PFSK-1 (cell line): ENCODE data around the gene LAMA1.

Experiments
- FOXP2 ChIP-seq: optimal IDR thresholded peaks from 2 replicates; pipeline ENCODE3; 2011; ENCODE audit warnings: borderline replicate concordance, control low read depth, inconsistent platforms; ENCODE audit not compliant: insufficient read depth; ENCODE audit errors: extremely low read length, extremely low read depth
- POLR2AphosphoS5 ChIP-seq: IDR thresholded peaks from 2 replicates; pipeline ENCODE4 v1.6.1; 2012; ENCODE audit warnings: low read depth, mild to moderate bottlenecking, control low read depth, low read length, moderate library complexity
- SIN3A ChIP-seq: IDR thresholded peaks from 2 replicates; pipeline ENCODE4 v1.6.1; 2012; ENCODE audit warnings: mild to moderate bottlenecking, low read length, moderate library complexity, borderline replicate concordance; ENCODE audit not compliant: insufficient read depth
- TAF1 ChIP-seq: IDR thresholded peaks from 2 replicates; pipeline ENCODE4 v1.6.1; 2012; ENCODE audit warnings: low read length, control low read depth, borderline replicate concordance; ENCODE audit not compliant: insufficient read depth
- TF ChIP-seq, protein P1 (sequence below), 2 experiments: IDR thresholded peaks; 2 replicates each; pipeline versions ENCODE4 v1.6.1 to v1.8.0; 2011 to 2012; ENCODE audit warnings: low read depth in 2 of 2, low read length in 2 of 2, control low read depth in 1 of 2, inconsistent platforms in 1 of 2, mild to moderate bottlenecking in 1 of 2, moderate library complexity in 1 of 2; ENCODE audit not compliant: insufficient read depth in 1 of 2

LAMA1 gene

DNA sequence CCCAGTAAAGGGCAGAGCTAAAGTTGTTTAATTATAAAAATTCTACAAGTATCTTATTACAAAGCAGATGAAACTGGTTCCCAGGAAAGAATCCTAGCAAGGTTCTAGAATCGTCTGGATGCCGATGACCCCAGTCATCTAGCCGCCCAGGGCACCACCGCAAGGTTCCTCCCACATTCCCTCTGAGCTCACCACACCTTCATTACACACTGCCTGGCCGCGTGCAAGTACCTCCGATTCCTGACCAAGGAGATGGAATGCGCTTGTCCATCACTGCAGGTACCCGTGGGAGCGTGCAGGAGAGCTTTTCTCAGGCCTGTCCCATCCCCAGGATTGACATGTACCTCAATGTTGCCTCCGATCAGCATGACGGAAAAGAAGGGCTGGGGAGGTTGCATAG, 158.5 kb downstream of the LAMA1 start:
- TF ChIP-seq POLR2AphosphoS5 (no peak), FOXP2 (no peak), SIN3A (no peak), TAF1 (no peak)
- TF ChIP-seq, protein P1, sequence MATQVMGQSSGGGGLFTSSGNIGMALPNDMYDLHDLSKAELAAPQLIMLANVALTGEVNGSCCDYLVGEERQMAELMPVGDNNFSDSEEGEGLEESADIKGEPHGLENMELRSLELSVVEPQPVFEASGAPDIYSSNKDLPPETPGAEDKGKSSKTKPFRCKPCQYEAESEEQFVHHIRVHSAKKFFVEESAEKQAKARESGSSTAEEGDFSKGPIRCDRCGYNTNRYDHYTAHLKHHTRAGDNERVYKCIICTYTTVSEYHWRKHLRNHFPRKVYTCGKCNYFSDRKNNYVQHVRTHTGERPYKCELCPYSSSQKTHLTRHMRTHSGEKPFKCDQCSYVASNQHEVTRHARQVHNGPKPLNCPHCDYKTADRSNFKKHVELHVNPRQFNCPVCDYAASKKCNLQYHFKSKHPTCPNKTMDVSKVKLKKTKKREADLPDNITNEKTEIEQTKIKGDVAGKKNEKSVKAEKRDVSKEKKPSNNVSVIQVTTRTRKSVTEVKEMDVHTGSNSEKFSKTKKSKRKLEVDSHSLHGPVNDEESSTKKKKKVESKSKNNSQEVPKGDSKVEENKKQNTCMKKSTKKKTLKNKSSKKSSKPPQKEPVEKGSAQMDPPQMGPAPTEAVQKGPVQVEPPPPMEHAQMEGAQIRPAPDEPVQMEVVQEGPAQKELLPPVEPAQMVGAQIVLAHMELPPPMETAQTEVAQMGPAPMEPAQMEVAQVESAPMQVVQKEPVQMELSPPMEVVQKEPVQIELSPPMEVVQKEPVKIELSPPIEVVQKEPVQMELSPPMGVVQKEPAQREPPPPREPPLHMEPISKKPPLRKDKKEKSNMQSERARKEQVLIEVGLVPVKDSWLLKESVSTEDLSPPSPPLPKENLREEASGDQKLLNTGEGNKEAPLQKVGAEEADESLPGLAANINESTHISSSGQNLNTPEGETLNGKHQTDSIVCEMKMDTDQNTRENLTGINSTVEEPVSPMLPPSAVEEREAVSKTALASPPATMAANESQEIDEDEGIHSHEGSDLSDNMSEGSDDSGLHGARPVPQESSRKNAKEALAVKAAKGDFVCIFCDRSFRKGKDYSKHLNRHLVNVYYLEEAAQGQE (IDR thresholded peaks at IDR 0.05; ENCODE audit: insufficient read depth in 1 of 2, low read depth in 2 of 2, low read length in 2 of 2), result no peak

DNA sequence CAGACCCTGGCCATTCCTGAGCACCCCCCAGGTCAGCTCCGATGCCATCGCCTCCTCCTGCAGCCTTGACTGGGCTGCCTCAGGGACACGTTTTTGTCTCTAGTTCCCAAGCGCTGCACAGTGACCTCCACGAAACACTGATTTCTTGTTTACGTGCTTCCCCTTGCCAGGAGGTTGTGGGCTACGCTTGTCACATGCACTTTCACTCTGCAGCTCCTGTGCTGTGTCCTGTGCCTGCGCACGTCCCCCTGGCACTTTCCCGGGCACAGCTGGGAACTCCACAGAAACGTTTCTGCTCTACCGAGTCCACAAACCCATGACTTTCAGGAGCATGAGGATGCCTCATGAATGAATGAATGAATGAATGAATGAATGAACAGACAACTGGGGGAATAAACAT, 160.6 kb downstream of the LAMA1 start:
- TF ChIP-seq TAF1 (no peak), POLR2AphosphoS5 (no peak), FOXP2 (no peak)
- TF ChIP-seq, protein P1 (IDR thresholded peaks at IDR 0.05; ENCODE audit: insufficient read depth in 1 of 2, low read depth in 2 of 2, low read length in 2 of 2), result no peak

DNA sequence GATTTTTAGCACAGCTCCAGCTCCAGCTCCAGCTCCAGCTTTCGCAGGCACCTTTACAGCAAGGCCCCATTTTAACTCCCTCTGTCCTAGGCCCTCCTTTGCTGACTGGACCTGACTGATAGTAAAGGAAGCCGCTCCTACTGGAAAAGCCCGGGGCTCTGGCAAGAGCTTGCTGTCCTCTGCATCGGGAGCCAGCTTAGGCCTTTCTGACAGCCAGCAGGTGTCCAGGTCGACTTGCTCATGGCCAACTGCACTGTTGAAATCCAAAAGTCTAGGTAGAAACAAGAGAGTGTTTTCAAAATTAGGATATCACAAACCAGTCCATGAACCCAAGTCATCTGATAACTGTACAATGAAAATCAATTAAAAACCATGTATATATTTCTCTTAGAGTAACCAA, 161.1 kb downstream of the LAMA1 start:
- TF ChIP-seq TAF1, result no peak
- TF ChIP-seq, protein P1 (IDR thresholded peaks at IDR 0.05; ENCODE audit: insufficient read depth in 1 of 2, low read depth in 2 of 2, low read length in 2 of 2), result no peak
- TF ChIP-seq FOXP2, result no peak
- TF ChIP-seq POLR2AphosphoS5, result no peak
- TF ChIP-seq SIN3A, result no peak

DNA sequence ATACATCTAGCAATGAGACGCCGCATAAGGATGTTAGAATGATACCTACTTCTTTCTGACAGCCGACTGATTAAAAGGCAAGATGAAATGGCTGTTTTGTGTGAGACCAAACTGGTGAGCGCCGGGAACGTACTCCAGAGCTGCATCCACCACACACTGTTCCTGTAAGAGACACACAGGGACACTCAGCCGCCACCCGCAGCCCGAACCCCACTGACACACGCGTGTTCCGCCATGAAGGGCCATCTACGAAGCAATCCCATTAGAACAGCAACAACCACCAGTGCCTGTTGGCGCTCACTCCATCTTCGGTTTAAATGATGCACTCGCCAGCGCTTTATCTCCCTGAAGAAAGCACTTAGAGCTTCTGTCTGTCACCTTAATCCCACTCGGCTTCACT, 162.3 kb downstream of the LAMA1 start:
- TF ChIP-seq SIN3A, result no peak
- TF ChIP-seq TAF1, result no peak
- TF ChIP-seq FOXP2, result no peak
- no peak for TF ChIP-seq POLR2AphosphoS5
- TF ChIP-seq, protein P1 (IDR thresholded peaks at IDR 0.05; ENCODE audit: insufficient read depth in 1 of 2, low read depth in 2 of 2, low read length in 2 of 2), result no peak

DNA sequence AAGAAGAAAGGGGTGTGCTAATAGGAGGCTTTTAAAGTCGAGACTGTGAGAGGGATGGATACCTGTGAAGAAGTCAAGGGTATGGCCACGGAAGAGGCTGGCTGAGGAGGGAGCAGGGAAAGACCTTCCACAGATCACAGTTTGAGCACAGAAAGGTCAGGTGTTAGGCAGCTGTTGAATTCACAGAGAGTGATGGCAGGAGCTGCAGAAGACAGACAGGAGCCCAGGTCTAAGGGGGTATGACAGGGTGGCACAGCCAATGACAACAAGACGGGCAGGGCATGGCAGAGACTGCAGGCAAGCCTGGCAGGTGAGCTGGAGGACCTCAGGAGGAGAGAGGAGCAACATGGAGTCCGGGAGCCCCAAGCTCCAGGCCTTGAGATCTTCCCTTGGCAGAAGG, 163.1 kb downstream of the LAMA1 start:
- TF ChIP-seq TAF1, result no peak
- TF ChIP-seq, protein P1 (IDR thresholded peaks at IDR 0.05; ENCODE audit: insufficient read depth in 1 of 2, low read depth in 2 of 2, low read length in 2 of 2), result no peak
- no peak for TF ChIP-seq POLR2AphosphoS5
- no peak for TF ChIP-seq SIN3A
- TF ChIP-seq FOXP2, result no peak
